Ascending aorta (tissue), 2 donors: Measurements from ENCODE around the gene NTF3. TPM values are rescaled to one million over a fixed set of nuclear protein-coding genes. Genes with fewer than 3 reads are reported as not detected.

Experiments
- DNase-seq, 2 donors: peaks; one replicate each; pipeline ENCODE4 v3.0.0-alpha.2; 2019; ENCODE audit warnings: low spot score in 2 of 2
- H3K27ac ChIP-seq, 2 donors: fragments of 200-600 bp; sonication (generic); one replicate each; pipeline ENCODE4 v1.5.1; 2016 to 2017; ENCODE audit warnings: mild to moderate bottlenecking in 1 of 2
- H3K27me3 ChIP-seq: fragments of 200-600 bp; sonication (generic); one replicate; pipeline ENCODE4 v1.5.1; 2017
- H3K36me3 ChIP-seq, 2 donors: fragments of 200-600 bp; sonication (generic); one replicate each; pipeline ENCODE4 v1.5.1; 2016
- H3K4me1 ChIP-seq, 2 donors: fragments of 200-600 bp; sonication (generic); one replicate each; pipeline ENCODE4 v1.5.1; 2016 to 2017; ENCODE audit warnings: mild to moderate bottlenecking in 1 of 2
- H3K4me3 ChIP-seq, 2 donors: fragments of 200-600 bp; sonication (generic); one replicate each; pipeline ENCODE4 v1.5.1; 2016 to 2017; ENCODE audit warnings: mild to moderate bottlenecking in 1 of 2
- H3K9me3 ChIP-seq, 2 donors: fragments of 200-600 bp; sonication (generic); one replicate each; pipeline ENCODE4 v1.5.1; 2016
- intact Hi-C: fragments of 100-400 bp; cut with DNase I; formaldehyde crosslinking; loops from one replicate; pipeline ENCODE4 v1.15.1; 2023
- total RNA-seq: library from RNA; depleted of rRNA; stranded (reverse); fragments of >200 nt; gene quantifications from one replicate; pipeline ENCODE4 v1.1.0, GENCODE V29; 2016
- TF ChIP-seq, protein P1 (sequence below), 3 experiments: fragments of 200-600 bp in 2 of 3; fragments of 450-650 bp in 1 of 3; sonication (generic) in 2 of 3; IDR thresholded peaks; one replicate each; pipeline ENCODE4 v1.5.1; 2016 to 2019; ENCODE audit warnings: antibody characterized with exemption in 3 of 3, mild to moderate bottlenecking in 1 of 3, moderate library complexity in 1 of 3

Gene NTF3
- total RNA-seq, 1 donor from 2014 or later = 58.9 TPM

GRCh38 chr12:5461966-5462365 lies 30.1 kb downstream of the NTF3 start:
- intact Hi-C loops = no loop called here
- no peaks in the 10 kb centered on the region for H3K27me3 ChIP-seq
- no peaks in the 10 kb centered on the region for H3K9me3 ChIP-seq
- peak overlapping the region in 1 of 2 donors; percentile 1 for H3K27ac ChIP-seq
- TF ChIP-seq, protein P1, sequence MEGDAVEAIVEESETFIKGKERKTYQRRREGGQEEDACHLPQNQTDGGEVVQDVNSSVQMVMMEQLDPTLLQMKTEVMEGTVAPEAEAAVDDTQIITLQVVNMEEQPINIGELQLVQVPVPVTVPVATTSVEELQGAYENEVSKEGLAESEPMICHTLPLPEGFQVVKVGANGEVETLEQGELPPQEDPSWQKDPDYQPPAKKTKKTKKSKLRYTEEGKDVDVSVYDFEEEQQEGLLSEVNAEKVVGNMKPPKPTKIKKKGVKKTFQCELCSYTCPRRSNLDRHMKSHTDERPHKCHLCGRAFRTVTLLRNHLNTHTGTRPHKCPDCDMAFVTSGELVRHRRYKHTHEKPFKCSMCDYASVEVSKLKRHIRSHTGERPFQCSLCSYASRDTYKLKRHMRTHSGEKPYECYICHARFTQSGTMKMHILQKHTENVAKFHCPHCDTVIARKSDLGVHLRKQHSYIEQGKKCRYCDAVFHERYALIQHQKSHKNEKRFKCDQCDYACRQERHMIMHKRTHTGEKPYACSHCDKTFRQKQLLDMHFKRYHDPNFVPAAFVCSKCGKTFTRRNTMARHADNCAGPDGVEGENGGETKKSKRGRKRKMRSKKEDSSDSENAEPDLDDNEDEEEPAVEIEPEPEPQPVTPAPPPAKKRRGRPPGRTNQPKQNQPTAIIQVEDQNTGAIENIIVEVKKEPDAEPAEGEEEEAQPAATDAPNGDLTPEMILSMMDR (IDR thresholded peaks at IDR 0.05) = no peak
- no peak overlapping the region for H3K4me3 ChIP-seq
- no peaks in the 10 kb centered on the region for H3K36me3 ChIP-seq
- no peak for DNase-seq
- peaks cover 5 to 22% of the 10 kb centered on the region in 2 donors for H3K4me1 ChIP-seq

- DNase-seq = no peak
- H3K4me3 ChIP-seq = no peak overlapping the region
- H3K36me3 ChIP-seq = no peaks in the 10 kb centered on the region
- peaks cover 0 to 8% of the 10 kb centered on the region in 2 donors for H3K4me1 ChIP-seq
- TF ChIP-seq, protein P1 (IDR thresholded peaks at IDR 0.05) = no peak
- no peaks in the 10 kb centered on the region for H3K9me3 ChIP-seq
- H3K27ac ChIP-seq = no peak overlapping the region
- no peaks in the 10 kb centered on the region for H3K27me3 ChIP-seq
- intact Hi-C loops = no loop called here
Measured at GRCh38 chr12:5464096-5464495, 32.2 kb downstream of the NTF3 start.

DNA sequence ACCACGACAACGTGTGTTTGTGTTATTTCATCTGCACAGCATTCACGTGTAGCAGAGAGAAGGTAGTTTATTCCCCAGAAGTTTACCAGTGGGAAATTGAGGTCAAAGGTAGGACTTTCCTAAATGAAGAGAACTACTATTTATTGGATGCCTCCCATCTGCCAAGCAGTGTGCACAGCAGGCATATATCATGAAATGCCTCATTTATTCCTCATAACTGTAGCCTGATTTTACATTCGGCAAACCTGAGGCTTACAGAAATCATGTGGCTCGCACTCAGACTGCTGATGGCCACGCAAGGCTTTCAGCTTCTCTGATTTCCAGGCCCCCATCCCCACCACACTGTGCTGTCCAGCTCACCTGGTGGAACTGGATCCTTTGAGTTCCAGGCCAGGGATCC lies 33.5 kb downstream of the NTF3 start:
- no peaks in the 10 kb centered on the region for H3K9me3 ChIP-seq
- no peaks in the 10 kb centered on the region for H3K27me3 ChIP-seq
- H3K36me3 ChIP-seq = peaks cover 1 to 3% of the 10 kb centered on the region in 2 donors
- DNase-seq = no peak
- peaks cover 0 to 8% of the 10 kb centered on the region in 2 donors for H3K4me1 ChIP-seq
- intact Hi-C loops = no loop called here
- no peak overlapping the region for H3K4me3 ChIP-seq
- H3K27ac ChIP-seq = peak overlapping the region; percentile 59 to 71
- TF ChIP-seq, protein P1 (IDR thresholded peaks at IDR 0.05) = no peak

GRCh38 chr12:5466521-5466960 lies 34.6 kb downstream of the NTF3 start:
- peak overlapping the region; percentile 59 to 71 for H3K27ac ChIP-seq
- no peaks in the 10 kb centered on the region for H3K9me3 ChIP-seq
- peaks cover 0 to 8% of the 10 kb centered on the region in 2 donors for H3K4me1 ChIP-seq
- H3K36me3 ChIP-seq = peaks cover 3 to 4% of the 10 kb centered on the region in 2 donors
- TF ChIP-seq, protein P1 (IDR thresholded peaks at IDR 0.05) = no peak
- H3K27me3 ChIP-seq = no peaks in the 10 kb centered on the region
- intact Hi-C loops = no loop called here
- DNase-seq = no peak
- no peak overlapping the region for H3K4me3 ChIP-seq

- H3K4me3 ChIP-seq = no peak overlapping the region
- peaks cover 1 to 17% of the 10 kb centered on the region in 2 donors for H3K4me1 ChIP-seq
- DNase-seq = no peak
- H3K36me3 ChIP-seq = peaks cover 3 to 4% of the 10 kb centered on the region in 2 donors
- H3K9me3 ChIP-seq = no peaks in the 10 kb centered on the region
- H3K27me3 ChIP-seq = no peaks in the 10 kb centered on the region
- TF ChIP-seq, protein P1 (IDR thresholded peaks at IDR 0.05) = no peak
- H3K27ac ChIP-seq = peak overlapping the region; percentile 29 to 59
- intact Hi-C loops = no loop called here
Measured at GRCh38 chr12:5467931-5468330, 36.0 kb downstream of the NTF3 start.

DNA sequence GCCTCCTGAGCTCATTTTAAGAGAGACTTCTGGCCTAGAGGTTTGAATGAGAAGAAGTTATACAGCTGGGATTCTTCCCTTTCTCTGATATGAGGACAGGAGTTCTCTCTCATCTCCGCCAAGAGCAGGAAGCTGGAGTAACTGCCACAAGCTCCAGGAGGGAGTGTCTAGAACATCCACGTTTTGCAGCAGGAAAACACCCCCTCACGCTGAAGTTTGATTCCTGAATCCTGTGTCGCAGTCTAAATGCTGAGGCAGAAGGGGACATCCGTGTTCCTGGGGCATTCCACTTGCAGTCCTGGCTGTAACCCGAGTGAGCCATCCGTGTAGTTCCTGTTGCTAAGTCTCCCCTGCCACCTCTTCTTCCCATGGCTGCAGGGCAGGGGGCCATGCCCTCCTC lies 38.3 kb downstream of the NTF3 start:
- TF ChIP-seq, protein P1 (IDR thresholded peaks at IDR 0.05) = no peak
- peaks cover 7 to 28% of the 10 kb centered on the region in 2 donors for H3K4me1 ChIP-seq
- H3K4me3 ChIP-seq = no peak overlapping the region
- intact Hi-C loops = loop anchor here (5.0 kb wide), 1 partner anchor 33 kb away; no protein-coding TSS in a partner anchor
- no peak for DNase-seq
- no peaks in the 10 kb centered on the region for H3K27me3 ChIP-seq
- H3K36me3 ChIP-seq = peaks cover 3 to 4% of the 10 kb centered on the region in 2 donors
- H3K9me3 ChIP-seq = no peaks in the 10 kb centered on the region
- no peak overlapping the region for H3K27ac ChIP-seq
